Gastrocnemius medialis (tissue), 4 donors: Measurements from ENCODE around the gene FAM168A.

ENCODE experiments used
- CTCF ChIP-seq, 5 experiments: fragments of 450-650 bp in 3 of 5; fragments of 200-600 bp in 2 of 5; sonication (generic) in 2 of 5; IDR thresholded peaks in 4 of 5; conservative IDR thresholded peaks in 1 of 5; 1 replicate in 4 of 5; 2 replicates in 1 of 5; pipeline ENCODE4 v1.5.1; 2016 to 2019; ENCODE audit warnings: antibody characterized with exemption in 5 of 5, mild to moderate bottlenecking in 3 of 5, moderate library complexity in 3 of 5
- POLR2A ChIP-seq, 2 donors: fragments of 450-650 bp; IDR thresholded peaks; one replicate each; pipeline ENCODE4 v1.6.1; 2017; ENCODE audit warnings: antibody characterized with exemption in 2 of 2, mild to moderate bottlenecking in 2 of 2, moderate library complexity in 2 of 2

GRCh38 chr11:73549376-73549775, 48.5 kb downstream of the FAM168A start:
- TF ChIP-seq CTCF (IDR thresholded peaks at IDR 0.05 in 4 of 5, conservative IDR thresholded peaks at IDR 0.05 in 1 of 5) = no peak
- no peak for TF ChIP-seq POLR2A (IDR thresholded peaks at IDR 0.05)
